H1 (cell line): ENCODE results near the gene TNFAIP1.

Experiments
- EP300 ChIP-seq, 2 experiments: IDR thresholded peaks; 1 replicate in 1 of 2; 2 replicates in 1 of 2; pipeline ENCODE4 v1.6.1; 2011 to 2012; ENCODE audit warnings: low read depth in 2 of 2, low read length in 2 of 2, mild to moderate bottlenecking in 2 of 2, borderline replicate concordance in 1 of 2, inconsistent platforms in 1 of 2, moderate library complexity in 1 of 2
- EZH2 ChIP-seq: fragments of 200-600 bp; sonication (generic); IDR thresholded peaks from 2 replicates; pipeline ENCODE4 v1.7.1; 2012; ENCODE audit warnings: low read depth, mild to moderate bottlenecking, moderate library complexity, low read length, inconsistent platforms; ENCODE audit not compliant: severe bottlenecking
- JUND ChIP-seq: IDR thresholded peaks from 2 replicates; pipeline ENCODE4 v1.6.1; 2011; ENCODE audit warnings: mild to moderate bottlenecking, improper control_type of control experiment, low read length
- POLR2A ChIP-seq, 2 experiments: IDR thresholded peaks; 1 replicate in 1 of 2; 2 replicates in 1 of 2; pipeline ENCODE4 v1.6.1; 2011; ENCODE audit warnings: low read depth in 2 of 2, low read length in 2 of 2, mild to moderate bottlenecking in 2 of 2; ENCODE audit errors: control extremely low read depth in 1 of 2
- RFX5 ChIP-seq: IDR thresholded peaks from 2 replicates; pipeline ENCODE4 v1.6.1; 2011; ENCODE audit warnings: low read depth, low read length, improper control_type of control experiment, borderline replicate concordance
- RNF2 ChIP-seq: fragments of 200-900, 300-1000 bp; sonication (generic); IDR thresholded peaks from 2 replicates; pipeline ENCODE4 v1.7.1; 2016; ENCODE audit warnings: borderline replicate concordance, low read depth, mild to moderate bottlenecking, antibody characterized with exemption, low read length; ENCODE audit not compliant: poor library complexity, severe bottlenecking; ENCODE audit errors: missing control alignments
- USF2 ChIP-seq: IDR thresholded peaks from 2 replicates; pipeline ENCODE4 v1.6.1; 2011; ENCODE audit warnings: low read length, improper control_type of control experiment
- ZNF274 ChIP-seq: IDR thresholded peaks from 2 replicates; pipeline ENCODE4 v1.7.0; 2012; ENCODE audit warnings: low read length, borderline replicate concordance; ENCODE audit errors: extremely low read depth

DNA sequence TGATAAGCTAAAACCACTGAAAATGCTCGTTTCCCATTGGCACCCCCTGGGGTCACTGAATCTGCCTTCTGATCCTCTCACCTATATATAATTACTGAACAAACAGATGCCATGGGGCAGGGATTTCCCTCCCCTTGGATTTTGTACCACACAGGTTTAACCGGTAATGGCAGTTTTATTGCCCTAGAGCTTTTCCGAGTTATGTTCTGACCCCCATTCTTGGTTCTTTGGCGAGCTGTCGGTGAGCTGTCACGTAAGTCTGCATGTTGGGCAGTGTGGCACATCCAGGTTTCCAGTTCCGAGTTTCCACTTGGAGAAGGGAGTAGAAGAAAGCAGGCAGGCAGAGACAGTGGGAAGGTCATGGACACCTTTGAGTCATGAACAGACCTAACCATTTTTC is 9.4 kb upstream of the TNFAIP1 start:
- no peak for TF ChIP-seq POLR2A (IDR thresholded peaks at IDR 0.05; ENCODE audit: control extremely low read depth in 1 of 2, low read depth in 2 of 2, low read length in 2 of 2)
- no peak for TF ChIP-seq RFX5
- TF ChIP-seq EP300 (IDR thresholded peaks at IDR 0.05; ENCODE audit: borderline replicate concordance in 1 of 2, low read depth in 2 of 2, low read length in 2 of 2) = no peak
- no peak for TF ChIP-seq ZNF274
- no peak for TF ChIP-seq EZH2
- no peak for TF ChIP-seq USF2
- TF ChIP-seq RNF2 = no peak
- TF ChIP-seq JUND = no peak
